A673 (cell line): ENCODE measurements around the gene GH2. TPM values are rescaled to one million over a fixed set of nuclear protein-coding genes. Genes with fewer than 3 reads are reported as not detected.

ENCODE experiments used
- BruUV-seq: library from RNA; stranded (reverse); fragments of 400-500 nt; replicated peaks from 2 replicates; lab custom pipeline; 2021; lab: Mats Ljungman, UMichigan
- CTCF ChIA-PET: fragments of 300-600 bp; sonication (Branson Sonifier 250); formaldehyde crosslinking; loops from one replicate; lab custom pipeline; 2022; ENCODE audit warnings: antibody characterized with exemption; lab: Charles Lee
- POLR2A ChIA-PET: fragments of 300-600 bp; sonication (Branson Sonifier 250); formaldehyde crosslinking; loops from one replicate; lab custom pipeline; 2022; ENCODE audit warnings: antibody characterized with exemption; ENCODE audit not compliant: low non-redundant PET; lab: Charles Lee
- DNase-seq: peaks from one replicate; pipeline ENCODE4 v3.0.0-alpha.2; 2015; ENCODE audit warnings: low spot score
- H3K27ac ChIP-seq: fragments of 200-600 bp; sonication (generic); 2 replicates; pipeline ENCODE4 v1.5.1; 2016; ENCODE audit warnings: mixed run types, low read depth, mild to moderate bottlenecking, mixed read lengths, antibody characterized with exemption, low read length; ENCODE audit not compliant: poor library complexity, severe bottlenecking
- H3K27me3 ChIP-seq: fragments of 200-600 bp; sonication (generic); replicated peaks from 2 replicates; pipeline ENCODE4 v1.6.1; 2017; ENCODE audit warnings: mixed run types, low read depth, mild to moderate bottlenecking, mixed read lengths, antibody characterized with exemption, low read length; ENCODE audit not compliant: insufficient read depth, poor library complexity
- H3K36me3 ChIP-seq: fragments of 200-600 bp; sonication (generic); 2 replicates; pipeline ENCODE4 v1.6.1; 2016; ENCODE audit warnings: mixed run types, mild to moderate bottlenecking, mixed read lengths, antibody characterized with exemption, low read length; ENCODE audit not compliant: insufficient read depth, poor library complexity, severe bottlenecking
- H3K4me1 ChIP-seq: fragments of 200-600 bp; sonication (generic); 2 replicates; pipeline ENCODE4 v1.6.1; 2017; ENCODE audit warnings: mixed run types, mild to moderate bottlenecking, mixed read lengths, antibody characterized with exemption, low read length; ENCODE audit not compliant: insufficient read depth, poor library complexity, severe bottlenecking
- H3K4me3 ChIP-seq: fragments of 200-600 bp; sonication (generic); 2 replicates; pipeline ENCODE4 v1.5.1; 2016; ENCODE audit warnings: low read depth, mixed run types, mild to moderate bottlenecking, mixed read lengths, low read length; ENCODE audit not compliant: poor library complexity, severe bottlenecking
- H3K9me3 ChIP-seq: fragments of 200-600 bp; sonication (generic); 2 replicates; pipeline ENCODE4 v1.6.1; 2016; ENCODE audit warnings: mixed run types, low read depth, mild to moderate bottlenecking, mixed read lengths, antibody characterized with exemption, low read length; ENCODE audit not compliant: poor library complexity, severe bottlenecking
- EZH2 ChIP-seq: fragments of 200-600 bp; sonication (generic); IDR thresholded peaks from 2 replicates; pipeline ENCODE4 v1.6.1; 2017; ENCODE audit warnings: borderline replicate concordance, low read depth, mild to moderate bottlenecking, mixed read lengths, antibody characterized with exemption, low read length; ENCODE audit not compliant: poor library complexity, severe bottlenecking
- intact Hi-C: fragments of 100-400 bp; cut with micrococcal nuclease; formaldehyde crosslinking; loops from one replicate; pipeline ENCODE4 v1.10.0; 2022; ENCODE audit not compliant: unreplicated experiment
- total RNA-seq: library from RNA; stranded (reverse); gene quantifications from 2 replicates; pipeline ENCODE4 v1.2.3, GENCODE V29; 2021
- TF ChIP-seq, protein P1 (sequence below): fragments of 300-800, 200-600 bp; sonication (generic); conservative IDR thresholded peaks from 2 replicates; pipeline ENCODE4 v1.5.1; 2017; ENCODE audit warnings: low read depth, mild to moderate bottlenecking, antibody characterized with exemption, low read length, moderate library complexity, mixed read lengths

The GH2 gene
- total RNA-seq, 1 experiment from 2014 or later, result not detected

DNA sequence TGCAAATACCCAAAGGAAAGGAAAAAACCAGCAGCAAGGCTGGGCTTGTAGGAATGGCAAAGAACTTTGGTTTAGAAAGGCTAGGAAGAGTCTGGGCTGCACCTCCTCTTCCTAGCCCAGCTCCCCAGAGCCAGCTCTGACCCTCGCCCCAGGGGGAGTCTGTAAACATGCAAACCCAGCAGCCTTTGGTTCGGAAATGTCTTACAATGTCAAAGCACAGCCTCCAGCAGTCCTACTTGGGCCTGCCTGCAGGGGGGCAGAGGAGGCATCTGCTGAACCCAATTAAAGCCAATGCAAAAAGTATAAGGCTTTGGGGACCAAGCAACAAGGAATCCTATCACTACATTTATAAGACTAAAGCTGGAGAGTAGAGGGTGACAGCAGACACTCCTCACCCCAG, 49.3 kb downstream of the GH2 start:
- no peak for TF ChIP-seq EZH2
- TF ChIP-seq, protein P1, sequence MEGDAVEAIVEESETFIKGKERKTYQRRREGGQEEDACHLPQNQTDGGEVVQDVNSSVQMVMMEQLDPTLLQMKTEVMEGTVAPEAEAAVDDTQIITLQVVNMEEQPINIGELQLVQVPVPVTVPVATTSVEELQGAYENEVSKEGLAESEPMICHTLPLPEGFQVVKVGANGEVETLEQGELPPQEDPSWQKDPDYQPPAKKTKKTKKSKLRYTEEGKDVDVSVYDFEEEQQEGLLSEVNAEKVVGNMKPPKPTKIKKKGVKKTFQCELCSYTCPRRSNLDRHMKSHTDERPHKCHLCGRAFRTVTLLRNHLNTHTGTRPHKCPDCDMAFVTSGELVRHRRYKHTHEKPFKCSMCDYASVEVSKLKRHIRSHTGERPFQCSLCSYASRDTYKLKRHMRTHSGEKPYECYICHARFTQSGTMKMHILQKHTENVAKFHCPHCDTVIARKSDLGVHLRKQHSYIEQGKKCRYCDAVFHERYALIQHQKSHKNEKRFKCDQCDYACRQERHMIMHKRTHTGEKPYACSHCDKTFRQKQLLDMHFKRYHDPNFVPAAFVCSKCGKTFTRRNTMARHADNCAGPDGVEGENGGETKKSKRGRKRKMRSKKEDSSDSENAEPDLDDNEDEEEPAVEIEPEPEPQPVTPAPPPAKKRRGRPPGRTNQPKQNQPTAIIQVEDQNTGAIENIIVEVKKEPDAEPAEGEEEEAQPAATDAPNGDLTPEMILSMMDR, result no peak
- Histone ChIP-seq H3K9me3 (no peaks in the 10 kb centered on the region), H3K27ac (no peak overlapping the region), H3K36me3 (peaks cover 83% of the 10 kb centered on the region), H3K4me3 (no peak overlapping the region), H3K27me3 (no peaks in the 10 kb centered on the region), H3K4me1 (peaks cover 22% of the 10 kb centered on the region)
- no peak for DNase-seq
- ChIA-PET CTCF (no interaction called here), POLR2A (no interaction called here)
- intact Hi-C loops, result no loop called here
- TSS peak; percentile 23 for BruUV-seq

DNA sequence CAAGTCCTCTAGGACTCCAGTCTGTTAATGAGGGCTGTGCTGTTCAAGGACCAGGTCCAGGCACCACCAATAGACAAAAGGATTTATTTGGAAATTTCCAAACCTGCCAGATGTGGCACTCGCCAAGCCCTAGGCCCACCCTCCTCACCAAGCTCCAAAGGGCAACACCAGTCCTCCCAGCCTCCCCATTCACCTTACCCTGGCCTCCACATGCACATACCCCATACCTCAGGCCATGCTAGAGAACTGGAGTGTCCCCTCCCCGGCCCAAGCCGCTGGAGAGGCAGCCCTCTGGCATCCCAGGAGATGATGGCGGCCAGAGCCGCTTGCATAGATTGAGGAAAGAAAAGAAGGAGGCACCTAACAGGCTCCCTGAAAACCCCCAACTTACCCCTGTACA, 49.7 kb downstream of the GH2 start:
- no peak overlapping the region for H3K27ac ChIP-seq
- no TSS peak for BruUV-seq
- ChIA-PET POLR2A (no interaction called here), CTCF (no interaction called here)
- TF ChIP-seq, protein P1, result no peak
- TF ChIP-seq EZH2, result no peak
- peaks cover 22% of the 10 kb centered on the region for H3K4me1 ChIP-seq
- no peak for DNase-seq
- intact Hi-C loops, result no loop called here
- peaks cover 80% of the 10 kb centered on the region for H3K36me3 ChIP-seq
- no peaks in the 10 kb centered on the region for H3K27me3 ChIP-seq
- no peak overlapping the region for H3K4me3 ChIP-seq
- no peaks in the 10 kb centered on the region for H3K9me3 ChIP-seq

GRCh38 chr17:63831505-63831904, 50.2 kb downstream of the GH2 start:
- Histone ChIP-seq H3K4me1 (peaks cover 22% of the 10 kb centered on the region), H3K4me3 (no peak overlapping the region), H3K36me3 (peaks cover 74% of the 10 kb centered on the region), H3K9me3 (no peaks in the 10 kb centered on the region), H3K27me3 (no peaks in the 10 kb centered on the region), H3K27ac (no peak overlapping the region)
- CTCF ChIA-PET, result no interaction called here
- BruUV-seq, result TSS peak; percentile 47
- POLR2A ChIA-PET, result no interaction called here
- intact Hi-C loops, result no loop called here
- TF ChIP-seq EZH2, result no peak
- TF ChIP-seq, protein P1, result no peak
- DNase-seq, result no peak
